Astrocyte (in vitro differentiated cells and primary cell): ENCODE results near the gene ATXN10. TPM values are rescaled to one million over a fixed set of nuclear protein-coding genes. Genes with fewer than 3 reads are reported as not detected.
A peak's percentile ranks its signal among the peaks of the same experiment; 100 is the strongest.

Source experiments
- DNase-seq: peaks from one replicate; pipeline ENCODE4 v3.0.0-alpha.2; 2010; ENCODE audit warnings: low read depth
- FAIRE-seq: peaks from 2 replicates; lab custom pipeline; 2011; peaks lifted over from hg19 to GRCh38; lab: Jason Lieb, UNC
- H2AFZ ChIP-seq: 2 replicates; pipeline ENCODE4 v1.6.0; 2012; ENCODE audit warnings: low read depth, low read length, inconsistent platforms
- H3K27ac ChIP-seq: 2 replicates; pipeline ENCODE4 v1.5.1; 2011; ENCODE audit warnings: low read depth, low read length, inconsistent platforms
- H3K27me3 ChIP-seq: 2 replicates; pipeline ENCODE4 v1.6.0; 2011; ENCODE audit warnings: low read length, inconsistent platforms; ENCODE audit not compliant: insufficient read depth
- H3K36me3 ChIP-seq: 2 replicates; pipeline ENCODE4 v1.5.1; 2011; ENCODE audit warnings: low read length, inconsistent platforms; ENCODE audit not compliant: insufficient read depth
- H3K4me1 ChIP-seq: 2 replicates; pipeline ENCODE4 v1.5.1; 2011; ENCODE audit warnings: low read length, inconsistent platforms; ENCODE audit not compliant: insufficient read depth
- H3K4me2 ChIP-seq: 2 replicates; pipeline ENCODE4 v1.6.0; 2012; ENCODE audit warnings: low read length, inconsistent platforms
- H3K4me3 ChIP-seq: 2 replicates; pipeline ENCODE4 v1.5.1; 2011; ENCODE audit warnings: low read depth, mild to moderate bottlenecking, low read length, inconsistent platforms; ENCODE audit not compliant: insufficient read depth
- H3K79me2 ChIP-seq: 2 replicates; pipeline ENCODE4 v1.6.0; 2012; ENCODE audit warnings: mild to moderate bottlenecking, low read length, inconsistent platforms; ENCODE audit not compliant: insufficient read depth
- H3K9ac ChIP-seq: 2 replicates; pipeline ENCODE4 v1.6.0; 2012; ENCODE audit warnings: mild to moderate bottlenecking, low read length, inconsistent platforms
- H3K9me3 ChIP-seq: 2 replicates; pipeline ENCODE4 v1.5.1; 2012; ENCODE audit warnings: low read depth, mild to moderate bottlenecking, low read length, inconsistent platforms; ENCODE audit not compliant: insufficient read depth
- H4K20me1 ChIP-seq: 2 replicates; pipeline ENCODE4 v1.6.0; 2012; ENCODE audit warnings: low read length, inconsistent platforms; ENCODE audit not compliant: insufficient read depth
- H3K27ac Mint-ChIP-seq: one replicate; pipeline ENCODE4 v1.8.0; 2021; ENCODE audit warnings: mild to moderate bottlenecking, mixed read lengths; ENCODE audit not compliant: unreplicated experiment
- H3K27me3 Mint-ChIP-seq: one replicate; pipeline ENCODE4 v1.8.0; 2021; ENCODE audit warnings: low read depth, mixed read lengths; ENCODE audit not compliant: unreplicated experiment
- H3K36me3 Mint-ChIP-seq: one replicate; pipeline ENCODE4 v1.8.0; 2021; ENCODE audit warnings: low read depth, mixed read lengths; ENCODE audit not compliant: unreplicated experiment
- H3K4me1 Mint-ChIP-seq: one replicate; pipeline ENCODE4 v1.8.0; 2021; ENCODE audit warnings: low read depth, mixed read lengths; ENCODE audit not compliant: unreplicated experiment
- H3K4me3 Mint-ChIP-seq: one replicate; pipeline ENCODE4 v1.8.0; 2021; ENCODE audit warnings: mild to moderate bottlenecking, moderate library complexity, mixed read lengths; ENCODE audit not compliant: unreplicated experiment
- H3K9me3 Mint-ChIP-seq: one replicate; pipeline ENCODE4 v1.8.0; 2021; ENCODE audit warnings: mild to moderate bottlenecking, mixed read lengths; ENCODE audit not compliant: unreplicated experiment
- CTCF ChIP-seq: IDR thresholded peaks from 2 replicates; pipeline ENCODE4 v1.5.1; 2011; ENCODE audit warnings: low read depth, mild to moderate bottlenecking, inconsistent platforms, low read length, moderate library complexity; ENCODE audit not compliant: insufficient read depth
- EZH2 ChIP-seq: IDR thresholded peaks from 2 replicates; pipeline ENCODE4 v1.6.1; 2012; ENCODE audit warnings: mild to moderate bottlenecking, low read length, inconsistent platforms; ENCODE audit not compliant: insufficient read depth
- total RNA-seq: library from RNA; stranded (reverse); gene quantifications from 2 replicates; pipeline ENCODE4 v1.2.1, GENCODE V29; 2021

Gene ATXN10
- total RNA-seq, 1 donor from 2014 or later, result 195 TPM

- peak overlapping the region; percentile 60 for H3K27ac ChIP-seq
- peak overlapping the region; percentile 47 for H3K9ac ChIP-seq
- peaks cover 34% of the 10 kb centered on the region for H3K4me1 ChIP-seq
- Mint-ChIP-seq H3K4me3 (no peak overlapping the region), H3K9me3 (no peaks in the 10 kb centered on the region), H3K4me1 (peaks cover 24% of the 10 kb centered on the region), H3K27ac (no peak overlapping the region), H3K27me3 (no peaks in the 10 kb centered on the region), H3K36me3 (peaks cover 7% of the 10 kb centered on the region)
- no peak for TF ChIP-seq CTCF
- no peak for TF ChIP-seq EZH2
- H3K4me3 ChIP-seq, result no peak overlapping the region
- H3K27me3 ChIP-seq, result no peaks in the 10 kb centered on the region
- H3K79me2 ChIP-seq, result peaks cover 84% of the 10 kb centered on the region
- FAIRE-seq (peak; percentile 73), DNase-seq (no peak)
- no peaks in the 10 kb centered on the region for H3K36me3 ChIP-seq
- peak overlapping the region; percentile 14 for H3K4me2 ChIP-seq
- no peaks in the 10 kb centered on the region for H3K9me3 ChIP-seq
- H2AFZ ChIP-seq, result no peak overlapping the region
- H4K20me1 ChIP-seq, result peaks cover 42% of the 10 kb centered on the region
These were observed 113.0 kb downstream of the ATXN10 start for GRCh38 chr22:45784357-45785277.

GRCh38 chr22:45785458-45785857 lies 113.8 kb downstream of the ATXN10 start:
- H3K9ac ChIP-seq, result peak overlapping the region; percentile 47
- DNase-seq (peak; percentile 81), FAIRE-seq (no peak)
- peak overlapping the region; percentile 60 for H3K27ac ChIP-seq
- no peak overlapping the region for H2AFZ ChIP-seq
- TF ChIP-seq EZH2 (no peak), CTCF (no peak)
- peaks cover 45% of the 10 kb centered on the region for H4K20me1 ChIP-seq
- no peaks in the 10 kb centered on the region for H3K36me3 ChIP-seq
- no peaks in the 10 kb centered on the region for H3K9me3 Mint-ChIP-seq
- H3K27me3 Mint-ChIP-seq, result no peaks in the 10 kb centered on the region
- no peak overlapping the region for H3K4me3 Mint-ChIP-seq
- peaks cover 29% of the 10 kb centered on the region for H3K4me1 Mint-ChIP-seq
- no peak overlapping the region for H3K4me3 ChIP-seq
- H3K9me3 ChIP-seq, result no peaks in the 10 kb centered on the region
- H3K36me3 Mint-ChIP-seq, result peaks cover 8% of the 10 kb centered on the region
- H3K79me2 ChIP-seq, result peaks cover 88% of the 10 kb centered on the region
- no peaks in the 10 kb centered on the region for H3K27me3 ChIP-seq
- H3K4me2 ChIP-seq, result peak overlapping the region; percentile 14
- H3K4me1 ChIP-seq, result peaks cover 34% of the 10 kb centered on the region
- no peak overlapping the region for H3K27ac Mint-ChIP-seq

GRCh38 chr22:45786726-45787125 lies 115.1 kb downstream of the ATXN10 start:
- no peak overlapping the region for H3K4me2 ChIP-seq
- no peaks in the 10 kb centered on the region for H3K27me3 ChIP-seq
- FAIRE-seq (no peak), DNase-seq (no peak)
- H3K4me1 Mint-ChIP-seq, result peaks cover 26% of the 10 kb centered on the region
- no peaks in the 10 kb centered on the region for H3K36me3 ChIP-seq
- peaks cover 29% of the 10 kb centered on the region for H3K4me1 ChIP-seq
- no peak overlapping the region for H3K4me3 Mint-ChIP-seq
- H3K27me3 Mint-ChIP-seq, result no peaks in the 10 kb centered on the region
- H4K20me1 ChIP-seq, result peaks cover 39% of the 10 kb centered on the region
- no peak overlapping the region for H3K9ac ChIP-seq
- H3K27ac Mint-ChIP-seq, result no peak overlapping the region
- no peaks in the 10 kb centered on the region for H3K9me3 Mint-ChIP-seq
- H3K4me3 ChIP-seq, result no peak overlapping the region
- peaks cover 83% of the 10 kb centered on the region for H3K79me2 ChIP-seq
- H3K9me3 ChIP-seq, result no peaks in the 10 kb centered on the region
- H2AFZ ChIP-seq, result no peak overlapping the region
- peak overlapping the region; percentile 60 for H3K27ac ChIP-seq
- peaks cover 8% of the 10 kb centered on the region for H3K36me3 Mint-ChIP-seq
- TF ChIP-seq CTCF, result no peak
- no peak for TF ChIP-seq EZH2
